Lower leg skin (tissue), 4 donors: ENCODE measurements around the gene KREMEN1. TPM values are rescaled to one million over a fixed set of nuclear protein-coding genes. Genes with fewer than 3 reads are reported as not detected.
A peak's percentile ranks its signal among the peaks of the same experiment; 100 is the strongest.

Experiments
- DNase-seq, 2 donors: peaks; one replicate each; pipeline ENCODE4 v3.0.0-alpha.2; 2019; ENCODE audit warnings: low spot score in 2 of 2
- H3K4me3 ChIP-seq: fragments of 200-600 bp; sonication (generic); 2 replicates; pipeline ENCODE4 v1.5.1; 2017; ENCODE audit warnings: mild to moderate bottlenecking, low read depth; ENCODE audit not compliant: poor library complexity, severe bottlenecking
- CTCF ChIP-seq, 3 donors: fragments of 450-650 bp; IDR thresholded peaks; one replicate each; pipeline ENCODE4 v1.5.1; 2016; ENCODE audit warnings: antibody characterized with exemption in 3 of 3, mild to moderate bottlenecking in 3 of 3, moderate library complexity in 2 of 3
- POLR2A ChIP-seq, 2 donors: fragments of 450-650 bp; IDR thresholded peaks; one replicate each; pipeline ENCODE4 v1.6.1; 2016 to 2017; ENCODE audit warnings: antibody characterized with exemption in 2 of 2, mild to moderate bottlenecking in 1 of 2, moderate library complexity in 1 of 2
- WGBS, 2 donors: methylation state at CpG; one replicate each; pipeline ENCODE4 v1.1.5; 2018; 5-methylcytosine and 5-hydroxymethylcytosine counted together
- intact Hi-C: fragments of 100-400 bp; cut with DNase I; formaldehyde crosslinking; loops from one replicate; pipeline ENCODE4 v1.15.0; 2023; ENCODE audit warnings: low total_unique reads
- total RNA-seq, 4 donors: library from RNA; depleted of rRNA; stranded (reverse); fragments of >200 nt; gene quantifications; one replicate each; pipeline ENCODE4 v1.1.0, GENCODE V29; 2016

The KREMEN1 gene
- total RNA-seq, 4 donors from 2014 or later: 28.8 to 52.0 (median 48.0) TPM

GRCh38 chr22:29138556-29139305 is 65.9 kb downstream of the KREMEN1 start:
- peak in 1 of 2 donors; percentile 36 for DNase-seq
- TF ChIP-seq CTCF (IDR thresholded peaks at IDR 0.05) (no peak), POLR2A (IDR thresholded peaks at IDR 0.05) (no peak)
- intact Hi-C loops: no loop called here
- H3K4me3 ChIP-seq: no peak overlapping the region
- WGBS, 2 donors: 95 to 96% methylated on average over 13 of the region's 13 CpGs

GRCh38 chr22:29139965-29140782 is 67.3 kb downstream of the KREMEN1 start:
- no peak for TF ChIP-seq CTCF (IDR thresholded peaks at IDR 0.05)
- no peak for TF ChIP-seq POLR2A (IDR thresholded peaks at IDR 0.05)
- WGBS, 2 donors: 74 to 80% methylated on average over 8 of the region's 8 CpGs
- DNase-seq: peak in 1 of 2 donors; percentile 65
- no peak overlapping the region for H3K4me3 ChIP-seq
- intact Hi-C loops: no loop called here

GRCh38 chr22:29141078-29141688 is 68.3 kb downstream of the KREMEN1 start:
- intact Hi-C loops: no loop called here
- WGBS, 2 donors: 74 to 78% methylated on average over 10 of the region's 10 CpGs
- H3K4me3 ChIP-seq: no peak overlapping the region
- DNase-seq: peak in 1 of 2 donors; percentile 54
- TF ChIP-seq CTCF (IDR thresholded peaks at IDR 0.05) (no peak), POLR2A (IDR thresholded peaks at IDR 0.05) (no peak)

- 74 to 88% methylated on average over 5 of the region's 5 CpGs for WGBS, 2 donors
- intact Hi-C loops: no loop called here
- TF ChIP-seq POLR2A (IDR thresholded peaks at IDR 0.05) (no peak), CTCF (IDR thresholded peaks at IDR 0.05) (no peak)
- H3K4me3 ChIP-seq: no peak overlapping the region
- peak in 1 of 2 donors; percentile 80 for DNase-seq
These were observed 69.3 kb downstream of the KREMEN1 start for GRCh38 chr22:29142116-29142515.

- TF ChIP-seq CTCF (IDR thresholded peaks at IDR 0.05) (no peak), POLR2A (IDR thresholded peaks at IDR 0.05) (no peak)
- intact Hi-C loops: no loop called here
- H3K4me3 ChIP-seq: no peak overlapping the region
- peak in 1 of 2 donors; percentile 79 for DNase-seq
- WGBS, 2 donors: 81 to 84% methylated on average over 11 to 16 of the region's 16 CpGs
These were observed 71.3 kb downstream of the KREMEN1 start for GRCh38 chr22:29143941-29144785.
